Fibroblast of peridontal ligament (primary cell): ENCODE measurements around the gene ANKRD28.
"Not testable (repeated sequence)": the region's sequence is repeated elsewhere in the genome, so short reads cannot be mapped to it uniquely, and the experiment has no call there.

Experiments
- DNase-seq: peaks from one replicate; pipeline ENCODE4 v3.0.0-alpha.2; 2010; ENCODE audit errors: extremely low read depth

ANKRD28 gene

DNA sequence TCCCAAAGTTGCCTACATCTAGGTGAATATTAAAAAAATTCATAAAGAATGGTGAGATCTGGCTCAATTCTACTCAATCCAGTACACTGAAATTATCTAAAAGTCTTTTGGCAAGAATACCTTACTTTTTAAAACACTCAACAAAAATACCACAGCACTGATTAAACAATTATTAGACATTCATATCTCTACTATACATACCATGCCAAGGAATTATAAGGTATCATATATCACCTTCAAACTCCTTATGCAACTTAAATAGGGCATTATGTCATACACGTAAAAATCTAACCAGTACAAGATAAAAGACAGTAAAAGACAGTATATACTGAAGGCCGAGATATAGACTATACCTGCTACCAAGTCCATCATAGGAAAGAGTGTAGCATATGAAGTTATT lies 6.1 kb upstream of the ANKRD28 start:
- no peak for DNase-seq

DNA sequence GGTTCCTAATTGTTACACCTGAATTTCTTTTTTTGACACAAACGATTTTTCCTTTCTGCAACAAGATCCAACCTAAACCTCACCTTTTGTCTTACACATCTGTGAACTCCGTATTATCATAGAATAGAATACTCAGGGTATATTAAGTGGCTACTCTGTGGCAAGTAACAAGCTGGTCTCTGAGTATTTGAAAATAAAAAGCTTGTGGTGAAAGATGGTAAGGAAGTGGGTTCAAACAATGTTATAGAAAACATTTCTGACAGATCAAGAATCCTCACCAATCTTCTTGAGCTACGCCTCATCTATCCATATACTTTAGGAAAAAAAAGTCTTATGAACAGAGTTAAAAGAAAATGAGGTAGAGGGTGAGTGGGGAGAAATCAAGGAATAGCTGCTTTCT lies 3.5 kb upstream of the ANKRD28 start:
- DNase-seq = no peak

DNA sequence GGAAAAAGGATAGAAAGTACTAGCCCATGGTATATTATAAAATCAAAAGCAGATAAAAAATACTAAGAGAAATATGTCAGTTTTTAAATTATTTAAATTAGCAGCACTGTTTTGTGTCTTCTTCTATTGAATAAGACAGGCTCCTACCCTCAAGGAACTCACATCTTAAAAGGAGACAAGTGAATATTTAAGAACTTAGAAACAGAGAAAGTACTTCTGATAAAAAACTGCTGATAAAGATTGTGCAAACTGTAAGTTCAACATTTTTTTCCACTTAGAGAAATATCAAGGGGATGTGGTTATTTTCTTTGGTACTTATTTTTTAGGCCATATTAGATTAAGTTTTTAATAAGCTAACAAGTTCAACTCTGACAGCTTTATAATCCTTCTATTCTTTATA lies 3.0 kb upstream of the ANKRD28 start:
- no peak for DNase-seq

DNA sequence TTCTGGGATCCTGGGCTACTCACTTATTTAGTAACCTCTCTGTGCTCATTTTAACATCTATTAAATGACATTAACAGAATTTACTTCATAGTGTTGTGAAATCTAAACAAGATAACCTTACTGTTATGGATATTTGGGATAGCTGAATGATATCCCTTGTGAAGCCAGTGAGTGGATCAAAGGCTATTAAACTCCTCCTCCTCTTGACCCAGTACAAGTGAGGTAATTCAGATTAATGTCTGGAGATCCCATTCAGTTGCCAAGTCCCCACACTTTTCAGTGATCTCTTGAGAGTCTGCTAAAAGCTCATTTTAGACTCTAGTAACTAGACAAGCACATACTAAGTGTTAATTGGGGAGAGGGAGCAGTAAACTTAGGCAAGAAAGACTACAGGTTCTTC lies 2.5 kb upstream of the ANKRD28 start:
- DNase-seq = no peak

DNA sequence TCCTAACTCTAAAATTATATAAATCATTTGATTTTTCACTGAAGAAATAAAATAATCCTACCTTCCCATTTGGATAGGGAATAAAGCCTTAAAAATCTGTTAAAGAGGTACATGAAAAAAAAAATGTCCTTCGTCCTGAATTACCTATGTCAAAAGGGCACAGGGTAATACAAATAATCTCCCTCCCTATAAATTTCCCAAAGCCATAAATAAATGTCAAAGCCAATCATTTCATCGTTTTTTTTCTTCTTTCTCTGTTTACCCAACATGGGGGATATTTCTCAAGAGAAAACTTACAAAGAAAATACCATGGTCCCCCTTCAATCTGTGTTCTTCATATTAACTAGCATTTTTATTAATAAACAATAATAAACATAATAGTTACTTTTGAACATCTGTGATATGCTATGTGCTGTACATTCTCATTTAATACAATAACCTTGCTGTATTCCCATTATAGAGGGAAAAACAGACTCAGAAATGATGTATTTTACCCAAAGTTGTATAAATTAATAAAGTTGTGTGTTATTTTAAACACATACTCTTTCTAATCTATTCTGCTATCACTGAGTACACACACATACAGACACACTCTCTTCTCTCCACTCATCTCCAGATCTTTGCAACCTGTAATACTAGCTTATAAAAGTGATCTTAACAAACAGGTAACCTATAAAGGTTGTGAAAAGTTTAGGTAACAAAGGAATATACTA lies 910 bp upstream of the ANKRD28 start:
- DNase-seq = no peak

DNA sequence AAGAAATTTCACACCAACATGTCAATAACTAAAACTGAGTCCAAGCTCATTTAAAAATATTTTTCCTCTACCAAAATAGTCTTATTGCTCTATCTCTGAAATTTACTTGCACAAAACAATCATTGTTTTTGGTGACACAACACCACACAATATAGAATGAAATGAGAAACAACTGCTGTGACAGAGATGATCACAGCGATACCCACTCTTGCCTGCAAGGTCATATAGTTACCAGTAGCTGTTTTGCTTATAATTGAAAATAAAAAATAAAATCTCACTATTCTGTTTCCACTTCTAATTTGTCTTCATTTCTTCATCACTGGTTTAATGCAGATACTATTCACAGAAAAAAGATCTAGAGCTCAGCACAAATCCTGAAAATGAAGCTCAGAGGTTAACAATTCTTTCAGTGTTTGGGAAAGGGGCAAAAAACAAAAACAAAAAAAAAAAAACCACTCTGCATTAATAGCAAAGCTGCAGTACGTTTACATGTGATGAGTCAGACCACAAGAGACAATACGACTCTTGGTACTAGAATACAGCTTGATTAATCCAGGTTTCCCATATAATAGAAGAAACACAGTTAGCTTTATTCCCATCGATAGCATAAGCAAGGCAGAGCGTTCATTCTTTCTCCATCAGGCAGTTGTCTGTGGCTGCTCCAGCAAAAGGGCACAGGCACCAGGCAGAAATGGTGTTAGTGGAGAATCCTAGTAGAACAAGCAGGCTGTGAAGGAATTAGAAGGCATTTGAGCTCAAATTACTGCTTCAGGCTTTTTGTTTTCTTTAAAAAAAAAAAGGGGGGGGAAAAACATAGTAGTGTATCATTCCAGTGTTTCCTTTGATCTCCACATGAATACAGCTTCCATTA lies 773 bp downstream of the ANKRD28 start:
- DNase-seq = peak; percentile 76

DNA sequence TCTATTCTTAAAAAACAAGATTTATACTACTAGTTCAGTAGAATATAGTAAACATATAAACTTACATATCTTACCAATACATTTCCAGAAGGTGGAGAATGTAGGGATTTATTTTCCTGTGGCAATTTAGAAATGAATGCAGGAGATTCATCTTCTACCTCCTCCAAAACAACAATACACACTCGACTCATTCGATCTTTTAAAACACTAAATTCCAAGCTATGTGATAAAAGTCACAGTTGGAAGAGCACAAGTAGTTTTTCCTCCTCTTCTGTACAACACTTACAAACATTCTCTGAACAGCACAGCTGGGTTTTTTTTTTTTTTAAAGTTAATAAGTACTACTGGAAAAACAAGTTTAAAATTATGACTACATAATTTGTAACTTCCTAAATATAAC lies 1.4 kb downstream of the ANKRD28 start:
- no peak for DNase-seq

DNA sequence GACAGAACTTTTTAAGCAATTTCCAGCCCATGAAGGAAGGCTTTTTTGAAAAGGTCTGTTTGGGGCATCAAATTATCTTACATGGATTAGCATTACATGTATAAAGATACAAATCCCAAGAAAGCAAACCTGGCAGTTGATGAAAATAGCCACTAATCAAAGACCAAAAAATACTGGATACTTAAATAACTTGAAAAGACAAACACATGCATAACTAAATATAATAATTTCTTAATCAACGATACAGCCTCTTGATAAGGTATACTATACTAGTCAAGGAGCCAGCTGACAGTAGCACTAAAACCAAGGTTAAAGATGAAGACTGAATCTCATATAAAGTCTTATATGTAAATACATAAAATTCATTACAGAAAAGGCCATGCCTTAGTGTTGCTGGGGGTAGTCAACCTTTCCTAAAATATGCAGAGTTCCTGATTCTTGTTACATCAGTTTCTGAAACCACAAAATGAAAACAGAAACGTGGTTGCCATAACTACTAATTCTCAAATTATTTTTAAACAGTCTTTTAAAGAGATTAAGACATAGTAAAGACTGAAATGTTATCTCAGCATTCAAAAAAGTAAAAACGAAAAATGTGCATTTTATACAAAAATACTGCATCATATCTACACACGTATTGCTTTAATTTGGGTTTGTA lies 2.0 kb downstream of the ANKRD28 start:
- peak; percentile 87 for DNase-seq

DNA sequence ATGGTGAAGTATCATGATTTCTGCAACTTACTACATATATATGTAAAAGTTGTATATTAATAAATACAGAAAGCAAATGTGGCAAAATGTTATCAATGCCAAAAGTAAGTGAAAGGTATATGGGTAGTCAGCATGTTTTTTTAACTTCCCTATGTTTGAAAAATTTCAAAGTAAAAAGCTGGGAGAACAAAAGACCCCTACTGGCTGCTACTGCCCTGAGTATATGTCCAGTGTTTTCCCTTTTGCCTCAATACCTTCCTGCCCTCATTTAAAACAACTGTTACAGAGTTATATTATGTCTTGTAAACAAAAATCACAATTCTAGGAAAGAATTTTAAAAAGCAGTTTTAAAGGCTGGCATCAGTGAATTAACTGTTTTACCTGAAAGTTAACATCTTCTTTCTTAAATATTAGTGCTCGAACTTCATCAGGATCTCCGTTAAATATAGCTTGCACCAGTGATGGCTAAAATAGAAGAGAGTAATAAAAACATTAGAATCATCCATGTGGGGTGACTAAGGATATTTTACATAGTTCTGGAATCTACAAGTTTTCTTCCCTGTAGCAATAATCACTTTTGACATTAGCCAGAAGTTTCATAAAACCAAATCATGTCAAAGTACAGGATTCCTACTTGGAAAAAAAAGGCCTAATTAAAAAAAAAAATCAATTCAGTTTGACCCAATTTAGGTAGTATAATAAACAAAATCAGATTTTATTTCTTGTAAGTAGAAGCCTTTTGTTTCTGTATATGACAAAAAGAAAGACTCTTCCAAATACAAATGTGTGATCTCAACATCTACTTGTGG lies 2.7 kb downstream of the ANKRD28 start:
- DNase-seq = peak; percentile 53

DNA sequence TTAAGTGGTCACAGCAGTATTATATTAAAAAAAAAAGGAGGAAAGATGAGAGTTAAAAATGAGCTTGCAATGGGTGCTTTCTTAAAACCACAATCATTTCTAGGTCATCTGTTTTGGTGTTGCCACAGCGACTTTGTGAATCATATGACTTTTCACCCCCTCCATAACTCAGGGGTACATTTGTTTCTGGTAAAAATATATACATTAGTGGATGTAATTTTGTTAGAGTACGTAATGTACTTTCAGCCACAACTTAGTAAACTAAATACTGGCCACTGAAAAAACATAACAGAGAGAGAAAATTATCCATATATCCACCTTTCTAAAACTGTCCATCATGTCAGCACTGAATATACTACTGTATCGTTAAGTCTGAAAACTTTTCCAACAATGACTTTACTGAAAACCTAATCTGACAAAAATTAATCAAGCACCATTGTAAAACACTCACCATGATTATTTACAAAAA lies 3.4 kb downstream of the ANKRD28 start:
- DNase-seq = peak; percentile 86

DNA sequence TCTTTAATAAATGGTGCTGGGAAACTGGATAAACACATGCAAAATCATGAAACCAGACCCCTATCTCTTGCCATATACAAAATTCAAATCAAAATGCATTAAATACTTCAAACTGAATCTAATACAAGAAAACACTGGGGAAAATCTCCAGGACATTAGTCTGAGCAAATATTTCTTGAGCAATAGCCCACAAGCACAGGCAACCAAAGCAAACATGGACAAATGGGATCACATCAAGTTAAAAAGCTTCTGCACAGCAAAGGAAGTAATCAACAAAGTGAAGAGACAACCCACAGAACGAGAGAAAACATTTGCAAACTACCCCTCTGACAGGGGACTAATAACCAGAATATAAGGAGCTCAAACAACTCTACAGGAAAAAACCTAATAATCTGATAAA lies 6.3 kb downstream of the ANKRD28 start:
- no peak for DNase-seq

DNA sequence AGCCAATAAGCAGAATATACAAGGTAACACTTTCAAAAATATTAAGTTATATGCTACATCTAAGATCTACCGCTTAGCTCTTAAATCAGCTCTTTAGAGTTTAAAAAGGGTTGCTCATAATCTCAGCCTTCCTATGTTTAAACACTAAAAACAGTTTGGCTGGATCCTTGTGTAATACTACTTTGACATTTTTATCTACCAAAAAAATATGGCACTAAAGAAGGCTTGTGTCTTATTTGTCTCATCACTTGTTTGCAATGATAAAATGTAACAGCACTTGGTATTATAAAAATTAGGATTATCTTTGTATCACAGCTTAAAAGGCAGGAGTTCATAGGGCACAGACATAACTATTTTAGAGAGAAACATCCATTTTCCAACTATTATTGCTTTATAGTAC lies 9.8 kb downstream of the ANKRD28 start:
- no peak for DNase-seq

DNA sequence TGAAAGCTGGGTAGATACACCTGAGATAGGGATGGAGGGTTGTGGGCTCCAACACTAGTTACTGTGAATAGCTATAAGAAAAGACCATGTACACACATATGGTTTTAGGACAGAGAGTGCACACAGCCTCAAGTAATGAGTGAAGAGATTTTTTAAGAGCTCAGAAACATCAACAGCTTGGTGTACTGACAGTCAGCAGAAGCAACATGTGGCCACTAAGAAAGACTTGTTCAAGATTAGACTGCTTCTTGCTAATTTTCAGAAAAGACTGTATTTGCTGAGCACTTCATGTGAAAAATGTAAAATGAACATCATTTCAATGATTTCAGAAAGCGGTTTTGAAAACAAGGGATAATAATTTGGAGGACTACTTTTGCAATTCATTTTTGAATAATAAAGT lies 10.3 kb downstream of the ANKRD28 start:
- no peak for DNase-seq

DNA sequence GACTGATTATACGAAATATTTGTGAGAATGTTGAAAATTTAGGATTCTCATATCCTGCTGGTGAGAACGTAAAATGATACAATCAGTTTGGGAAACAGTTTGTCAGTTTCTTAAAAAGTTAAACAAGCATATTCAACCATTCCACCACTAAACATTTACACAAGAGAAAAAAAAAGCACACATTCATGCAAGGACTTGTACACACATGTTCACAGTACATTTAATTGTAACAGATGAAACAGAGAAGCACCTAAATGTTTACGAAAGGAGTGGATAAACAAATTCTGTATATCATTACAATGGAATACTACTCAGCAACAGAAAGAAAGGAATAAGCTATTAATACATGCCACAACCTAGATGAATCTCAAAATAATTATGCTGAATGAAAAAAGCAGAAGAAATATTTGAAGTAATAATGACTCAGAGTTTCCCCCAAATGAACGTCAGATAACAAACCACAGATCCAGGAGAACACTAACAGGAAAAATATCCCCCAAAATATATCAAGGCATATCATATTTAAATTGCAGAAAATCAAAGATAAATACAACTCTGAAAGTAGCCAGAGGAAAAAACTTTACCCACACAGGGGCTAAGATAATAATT lies 14.3 kb downstream of the ANKRD28 start:
- DNase-seq = peak; percentile 80

DNA sequence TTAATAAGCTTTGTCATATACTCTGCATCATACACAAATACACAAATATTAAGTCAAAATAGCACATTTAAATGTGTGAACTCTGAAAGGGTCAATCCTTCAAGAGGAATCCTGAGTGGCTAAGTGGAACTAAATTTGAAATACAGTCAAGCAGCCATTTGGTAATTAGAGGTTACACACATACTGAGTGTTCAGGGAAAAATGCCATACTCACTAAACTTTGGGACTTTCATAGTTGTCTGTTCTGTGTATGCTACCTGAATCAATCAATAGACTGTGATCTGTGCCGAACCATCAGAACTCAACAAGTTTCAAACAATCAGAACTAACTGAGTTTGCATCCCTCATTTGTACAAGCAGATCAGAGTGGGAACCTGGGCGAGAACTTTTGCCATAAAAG lies 15.3 kb downstream of the ANKRD28 start:
- DNase-seq = no peak

DNA sequence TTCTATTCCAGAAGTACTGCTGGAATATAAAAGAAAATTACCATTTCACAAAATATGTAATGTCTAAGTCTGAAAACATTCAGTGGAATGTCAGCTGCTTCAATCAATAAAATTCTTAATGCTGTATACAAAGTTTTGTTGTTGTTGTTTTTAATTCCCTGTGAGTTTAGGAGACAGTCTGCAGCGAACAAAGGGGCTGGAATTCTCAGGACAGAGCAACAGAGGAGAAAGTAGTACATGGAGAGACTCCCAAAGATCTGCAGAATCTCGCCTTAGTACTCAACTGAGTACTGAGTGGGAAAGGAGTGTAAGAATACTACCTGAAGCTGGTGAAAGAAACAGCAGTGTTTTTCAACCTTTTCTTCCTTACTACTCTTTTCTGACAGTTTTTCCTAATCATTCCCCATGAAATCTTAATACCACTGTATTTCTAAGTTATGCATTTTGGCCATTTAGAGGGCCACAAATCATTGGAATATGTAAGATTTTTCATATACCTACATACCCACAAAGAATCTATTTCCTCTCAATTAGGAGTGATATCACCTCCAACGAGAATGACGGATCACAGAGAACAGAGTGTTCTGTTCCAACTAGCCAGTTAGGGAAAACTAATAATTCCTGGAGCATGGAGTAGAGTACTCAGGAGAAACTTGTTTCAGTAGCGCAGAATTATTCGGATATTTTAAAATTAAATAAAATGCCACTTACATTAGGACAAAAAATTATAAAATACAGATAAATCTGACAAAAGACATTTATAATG lies 16.0 kb downstream of the ANKRD28 start:
- no peak for DNase-seq

DNA sequence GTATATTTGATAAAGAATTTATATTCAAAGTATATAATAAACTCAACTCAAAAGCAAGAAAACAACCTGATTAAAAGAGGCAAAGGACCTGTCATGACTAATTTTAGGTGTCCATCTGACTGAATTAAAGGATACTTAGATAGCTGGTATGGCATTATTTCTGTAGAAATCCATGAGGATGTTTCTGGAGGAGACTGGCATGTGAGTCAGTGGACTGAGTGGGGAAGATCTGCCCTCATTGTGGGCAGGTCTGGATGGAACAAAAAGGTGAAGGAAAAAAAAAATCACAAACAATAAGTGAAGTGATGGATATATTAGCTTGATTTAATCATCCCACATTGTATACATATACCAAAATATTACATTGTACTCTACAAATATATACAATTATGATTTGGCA lies 16.6 kb downstream of the ANKRD28 start:
- DNase-seq = no peak

DNA sequence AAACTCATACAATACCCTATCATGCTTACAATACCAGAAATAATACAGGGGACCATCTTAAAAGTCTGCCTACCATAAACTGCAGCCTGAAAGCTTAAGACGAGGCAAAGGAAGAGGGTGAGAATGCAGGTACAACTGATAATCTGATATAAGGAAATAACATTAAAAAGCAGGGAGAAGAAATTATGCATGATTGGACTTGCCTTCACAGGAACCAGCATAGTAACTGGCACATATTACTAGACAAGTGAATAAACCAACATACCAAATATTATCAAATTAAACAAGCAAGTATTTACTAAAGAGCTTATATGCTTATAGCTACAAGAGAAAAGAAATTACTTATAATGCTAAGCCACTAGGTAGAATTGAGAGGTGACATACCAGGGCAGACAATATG lies 18.7 kb downstream of the ANKRD28 start:
- no peak for DNase-seq

DNA sequence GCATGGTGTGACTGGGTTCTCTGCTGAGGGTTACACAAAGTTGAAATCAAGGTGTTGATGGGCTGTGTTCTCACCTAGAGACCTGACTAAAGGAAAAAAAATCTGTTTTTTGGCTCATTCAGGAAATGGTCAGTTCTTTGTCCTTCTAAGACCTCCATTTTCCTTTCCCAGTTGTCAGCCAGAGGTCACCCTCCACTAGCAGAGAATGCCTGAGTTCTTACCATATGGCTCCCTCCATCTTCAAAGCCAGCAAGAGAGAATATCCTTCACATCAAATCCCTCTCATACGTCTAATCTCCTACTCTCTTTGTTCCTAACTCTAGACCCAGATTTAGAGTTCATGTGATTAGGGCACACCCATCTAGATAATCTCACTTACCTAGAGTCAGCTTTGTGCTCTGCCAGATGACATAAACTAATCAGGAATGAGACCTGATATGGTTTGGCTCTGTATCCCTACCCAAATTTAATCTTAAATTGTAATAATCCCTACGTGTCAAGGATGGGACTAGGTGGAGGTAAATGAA lies 19.4 kb downstream of the ANKRD28 start:
- no peak for DNase-seq

DNA sequence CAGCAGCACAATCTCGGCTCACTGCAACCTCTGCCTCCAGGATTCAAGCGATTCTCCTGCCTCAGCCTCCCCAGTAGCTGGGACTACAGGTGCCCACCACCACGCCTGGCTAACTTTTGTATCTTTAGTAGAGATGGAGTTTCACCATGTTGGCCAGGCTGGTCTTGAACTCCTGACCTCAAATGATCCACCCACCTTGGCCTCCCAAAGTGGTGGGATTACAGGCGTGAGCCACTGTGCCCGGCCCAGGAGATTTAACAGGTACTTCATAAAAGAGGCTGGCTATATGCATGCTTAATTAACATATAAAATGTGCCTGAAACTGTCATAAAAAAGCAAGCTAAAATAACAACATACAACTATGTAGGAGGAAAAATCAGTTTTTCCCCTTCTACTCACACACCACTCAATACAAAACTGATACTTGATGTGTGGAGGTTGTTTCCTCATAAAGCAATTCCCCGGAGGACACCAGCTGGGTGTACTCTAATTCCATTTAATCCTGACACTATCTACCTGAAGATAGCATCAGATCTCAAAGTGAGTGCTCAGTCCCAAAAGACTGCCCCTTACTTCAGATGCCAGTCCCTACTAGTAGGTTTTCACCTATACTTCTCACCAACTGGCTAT lies 22.7 kb downstream of the ANKRD28 start:
- not testable (repeated sequence) for DNase-seq
